ENCODE data around the gene TRAPPC3. TPM values are rescaled to one million over a fixed set of nuclear protein-coding genes. Genes with fewer than 3 reads are reported as not detected.

Gene TRAPPC3
- total and polyA plus RNA-seq, 2 donors from 2014 or later = 58.4 to 102 TPM

- no peak overlapping the region for H3K9ac ChIP-seq (ENCODE audit: low read length in 3 of 3)
- H3K9me3 ChIP-seq (ENCODE audit: control insufficient read depth in 2 of 3, insufficient read depth in 1 of 3, low read length in 3 of 3) = no peaks in the 10 kb centered on the region
- intact Hi-C loops (cut with DNase I) = no loop called here
- H3K36me3 ChIP-seq (ENCODE audit: control insufficient read depth in 2 of 3, insufficient read depth in 3 of 3, low read length in 3 of 3) = peaks cover 2 to 9% (median 2%) of the 10 kb centered on the region in 3 donors
- H3K27me3 ChIP-seq (ENCODE audit: control insufficient read depth, insufficient read depth, low read length) = no peaks in the 10 kb centered on the region
- DNase-seq (peak in 1 of 5 donors; percentile 81), FAIRE-seq (no peak)
- no peak for TF ChIP-seq CTCF (IDR thresholded peaks at IDR 0.05; ENCODE audit: borderline replicate concordance, extremely low read depth, insufficient read depth)
- peaks cover 0 to 9% (median 6%) of the 10 kb centered on the region in 3 donors for H3K4me1 ChIP-seq (ENCODE audit: control insufficient read depth in 2 of 3, insufficient read depth in 2 of 3, low read depth in 1 of 3, low read length in 3 of 3)
- no peak overlapping the region for H3K4me3 ChIP-seq (ENCODE audit: low read length in 3 of 3)
- H3K27ac ChIP-seq (ENCODE audit: low read depth in 2 of 2, low read length in 2 of 2) = no peak overlapping the region
These were observed 61.8 kb downstream of the TRAPPC3 start for GRCh38 chr1:36087233-36088123.

Other genes with a start within 250 kb of the TRAPPC3 start
- 28.2 TPM for gene AGO3, start 218.4 kb downstream of the TRAPPC3 start, total RNA-seq
- 2.8 TPM for gene AGO3, start 218.4 kb downstream of the TRAPPC3 start, polyA plus RNA-seq (ENCODE audit: insufficient read depth, low read depth, low replicate concordance)
- 5.7 TPM for gene TEKT2, start 65.4 kb downstream of the TRAPPC3 start, total RNA-seq
- gene TEKT2, start 65.4 kb downstream of the TRAPPC3 start, polyA plus RNA-seq (ENCODE audit: insufficient read depth, low read depth, low replicate concordance) = 2.4 TPM
- gene ADPRS, start 60.6 kb downstream of the TRAPPC3 start, total RNA-seq = 26.9 TPM
- 36.4 TPM for gene ADPRS, start 60.6 kb downstream of the TRAPPC3 start, polyA plus RNA-seq (ENCODE audit: insufficient read depth, low read depth, low replicate concordance)
- 6.4 TPM for gene COL8A2, start 24.3 kb downstream of the TRAPPC3 start, total RNA-seq
- 0.90 TPM for gene COL8A2, start 24.3 kb downstream of the TRAPPC3 start, polyA plus RNA-seq (ENCODE audit: insufficient read depth, low read depth, low replicate concordance)
- gene MAP7D1, start 6.7 kb upstream of the TRAPPC3 start, total RNA-seq = 78.7 TPM
- 47.5 TPM for gene MAP7D1, start 6.7 kb upstream of the TRAPPC3 start, polyA plus RNA-seq (ENCODE audit: insufficient read depth, low read depth, low replicate concordance)
- 102 TPM for gene THRAP3, start 75.0 kb upstream of the TRAPPC3 start, total RNA-seq
- gene THRAP3, start 75.0 kb upstream of the TRAPPC3 start, polyA plus RNA-seq (ENCODE audit: insufficient read depth, low read depth, low replicate concordance) = 28.0 TPM
- gene SH3D21, start 156.9 kb upstream of the TRAPPC3 start, total RNA-seq = 33.4 TPM
- gene SH3D21, start 156.9 kb upstream of the TRAPPC3 start, polyA plus RNA-seq (ENCODE audit: insufficient read depth, low read depth, low replicate concordance) = 5.7 TPM
- 31.8 TPM for gene EVA1B, start 174.2 kb upstream of the TRAPPC3 start, total RNA-seq
- gene EVA1B, start 174.2 kb upstream of the TRAPPC3 start, polyA plus RNA-seq (ENCODE audit: insufficient read depth, low read depth, low replicate concordance) = 91.8 TPM
- 39.2 TPM for gene STK40, start 236.4 kb upstream of the TRAPPC3 start, total RNA-seq
- 30.9 TPM for gene STK40, start 236.4 kb upstream of the TRAPPC3 start, polyA plus RNA-seq (ENCODE audit: insufficient read depth, low read depth, low replicate concordance)
- gene LSM10, start 248.4 kb upstream of the TRAPPC3 start, total RNA-seq = 29.5 TPM
- 91.6 TPM for gene LSM10, start 248.4 kb upstream of the TRAPPC3 start, polyA plus RNA-seq (ENCODE audit: insufficient read depth, low read depth, low replicate concordance)

Data from kidney (tissue), 14 donors.